K562 (cell line): ENCODE results near the gene RIMS3. TPM values are rescaled to one million over a fixed set of nuclear protein-coding genes. Genes with fewer than 3 reads are reported as not detected.
A peak's percentile ranks its signal among the peaks of the same experiment; 100 is the strongest.

ENCODE experiments used
- ASH1L ChIP-seq: fragments of 450-650 bp; IDR thresholded peaks from 2 replicates; pipeline ENCODE4 v1.6.1; 2018; ENCODE audit warnings: borderline replicate concordance, mild to moderate bottlenecking, low read depth; ENCODE audit not compliant: partially characterized antibody
- CHCHD3 ChIP-seq: fragments of 250-450 bp; sonication (Bioruptor Pico); IDR thresholded peaks from 2 replicates; pipeline ENCODE4 v2.1.2; 2022; ENCODE audit warnings: mild to moderate bottlenecking
- HDGF ChIP-seq: fragments of 450-650 bp; IDR thresholded peaks from 2 replicates; pipeline ENCODE4 v1.6.1; 2016
- MECOM ChIP-seq: fragments of 250-450 bp; sonication (Bioruptor Pico); IDR thresholded peaks from 2 replicates; pipeline ENCODE4 v1.8.0; 2022; ENCODE audit warnings: inconsistent platforms
- NR1H2 ChIP-seq: sonication (generic); formaldehyde crosslinking; IDR thresholded peaks from 2 replicates; pipeline ENCODE4 v1.4.0; 2020; ENCODE audit warnings: mild to moderate bottlenecking, missing genetic modification reagents
- PBX2 ChIP-seq, 2 experiments: IDR thresholded peaks in 1 of 2; conservative IDR thresholded peaks in 1 of 2; 2 replicates each; pipeline ENCODE4 v1.6.1; 2016; ENCODE audit warnings: low read depth in 2 of 2, mild to moderate bottlenecking in 1 of 2, missing compliant biosample characterization in 1 of 2, missing genetic modification characterization in 1 of 2, moderate library complexity in 1 of 2
- RFX1 ChIP-seq: fragments of 450-650 bp; IDR thresholded peaks from 2 replicates; pipeline ENCODE4 v1.6.1; 2016; ENCODE audit warnings: mild to moderate bottlenecking, moderate library complexity
- SMAD4 ChIP-seq: fragments of 250-450 bp; sonication (Bioruptor Pico); conservative IDR thresholded peaks from 2 replicates; pipeline ENCODE4 v1.8.0; 2021; ENCODE audit warnings: inconsistent platforms, mild to moderate bottlenecking, moderate library complexity
- ZNF121 ChIP-seq: sonication (generic); formaldehyde crosslinking; conservative IDR thresholded peaks from 2 replicates; pipeline ENCODE4 v1.8.0; 2022; ENCODE audit warnings: missing genetic modification reagents
- ZNF239 ChIP-seq: fragments of 250-450 bp; sonication (Bioruptor Pico); IDR thresholded peaks from 2 replicates; pipeline ENCODE4 v1.4.0; 2020; ENCODE audit warnings: mild to moderate bottlenecking
- ZNF347 ChIP-seq: fragments of 450-650 bp; formaldehyde crosslinking; IDR thresholded peaks from 2 replicates; pipeline ENCODE4 v1.4.0; 2020; ENCODE audit warnings: low read depth, mild to moderate bottlenecking, moderate library complexity
- ZNF518B ChIP-seq: fragments of 250-450 bp; sonication (Bioruptor Pico); IDR thresholded peaks from 2 replicates; pipeline ENCODE4 v1.5.0; 2021; ENCODE audit warnings: mild to moderate bottlenecking, moderate library complexity
- ZNF655 ChIP-seq: fragments of 250-450 bp; sonication (Bioruptor Pico); IDR thresholded peaks from 2 replicates; pipeline ENCODE4 v1.5.0; 2021
- ZSCAN32 ChIP-seq: fragments of 450-650 bp; formaldehyde crosslinking; IDR thresholded peaks from 2 replicates; pipeline ENCODE4 v1.4.0; 2020; ENCODE audit warnings: mild to moderate bottlenecking, moderate library complexity
- polyA plus RNA-seq, 8 experiments: library from polyadenylated mRNA; depleted of rRNA in 4 of 8; stranded (reverse) in 5 of 8; unstranded in 3 of 8; fragments of >200 nt; fragmentation: Nextera tagmentation in 2 of 8; fragmentation: Illumina TruSeq in 1 of 8; extraction: Ambion mirVana in 2 of 8; extraction: Trizol in 1 of 8; gene quantifications; 2 replicates each; pipeline versions ENCODE4 v1.2.1 to v1.2.3, GENCODE V29; 2011 to 2014; ENCODE audit warnings: inconsistent platforms in 1 of 8, missing spikeins in 1 of 8
- total RNA-seq, 7 experiments: library from RNA; depleted of rRNA in 6 of 7; stranded (reverse); fragments of >200 nt in 6 of 7; fragmentation: Illumina TruSeq in 2 of 7; extraction: Trizol in 2 of 7; gene quantifications; 2 replicates each; pipeline versions ENCODE4 v1.2.1 to v1.2.3, GENCODE V29; 2011 to 2021; ENCODE audit warnings: low replicate concordance in 1 of 7
- TF ChIP-seq, protein P1 (sequence below): sonication (generic); formaldehyde crosslinking; IDR thresholded peaks from 2 replicates; pipeline ENCODE4 v1.8.0; 2022; ENCODE audit warnings: mild to moderate bottlenecking, missing genetic modification reagents

Gene RIMS3
- total and polyA plus RNA-seq, 9 of the 15 experiments (the other 6 are each of a cell fraction or from before 2014, with no cell fraction given), result 0.06 to 1.2 (median 0.59) TPM

GRCh38 chr1:40691538-40692428, 26.3 kb upstream of the RIMS3 start, which contains the start of gene NFYC (continued):
- TF ChIP-seq ZNF347 (no peak), ZSCAN32 (CRISPR knock-in tag) (no peak), CHCHD3 (CRISPR knock-in tag) (no peak), ZNF121 (CRISPR knock-in tag) (no peak), SMAD4 (peak; percentile 91), NR1H2 (CRISPR knock-in tag) (peak; percentile 94; the same call in 1 of the 2 replicates), RFX1 (no peak), ZNF518B (CRISPR knock-in tag) (no peak), HDGF (no peak), ZNF239 (CRISPR knock-in tag) (0 out of 2 replicates have a peak, but pooled peaks have one; percentile 13), MECOM (CRISPR knock-in tag) (no peak), ZNF655 (CRISPR knock-in tag) (no peak), PBX2 (CRISPR knock-in tag; IDR thresholded peaks at IDR 0.05; ENCODE audit: low read depth) (no peak), PBX2 (tag; conservative IDR thresholded peaks at IDR 0.05; ENCODE audit: low read depth) (no peak), ASH1L (peak; percentile 70)
- TF ChIP-seq, protein P1, sequence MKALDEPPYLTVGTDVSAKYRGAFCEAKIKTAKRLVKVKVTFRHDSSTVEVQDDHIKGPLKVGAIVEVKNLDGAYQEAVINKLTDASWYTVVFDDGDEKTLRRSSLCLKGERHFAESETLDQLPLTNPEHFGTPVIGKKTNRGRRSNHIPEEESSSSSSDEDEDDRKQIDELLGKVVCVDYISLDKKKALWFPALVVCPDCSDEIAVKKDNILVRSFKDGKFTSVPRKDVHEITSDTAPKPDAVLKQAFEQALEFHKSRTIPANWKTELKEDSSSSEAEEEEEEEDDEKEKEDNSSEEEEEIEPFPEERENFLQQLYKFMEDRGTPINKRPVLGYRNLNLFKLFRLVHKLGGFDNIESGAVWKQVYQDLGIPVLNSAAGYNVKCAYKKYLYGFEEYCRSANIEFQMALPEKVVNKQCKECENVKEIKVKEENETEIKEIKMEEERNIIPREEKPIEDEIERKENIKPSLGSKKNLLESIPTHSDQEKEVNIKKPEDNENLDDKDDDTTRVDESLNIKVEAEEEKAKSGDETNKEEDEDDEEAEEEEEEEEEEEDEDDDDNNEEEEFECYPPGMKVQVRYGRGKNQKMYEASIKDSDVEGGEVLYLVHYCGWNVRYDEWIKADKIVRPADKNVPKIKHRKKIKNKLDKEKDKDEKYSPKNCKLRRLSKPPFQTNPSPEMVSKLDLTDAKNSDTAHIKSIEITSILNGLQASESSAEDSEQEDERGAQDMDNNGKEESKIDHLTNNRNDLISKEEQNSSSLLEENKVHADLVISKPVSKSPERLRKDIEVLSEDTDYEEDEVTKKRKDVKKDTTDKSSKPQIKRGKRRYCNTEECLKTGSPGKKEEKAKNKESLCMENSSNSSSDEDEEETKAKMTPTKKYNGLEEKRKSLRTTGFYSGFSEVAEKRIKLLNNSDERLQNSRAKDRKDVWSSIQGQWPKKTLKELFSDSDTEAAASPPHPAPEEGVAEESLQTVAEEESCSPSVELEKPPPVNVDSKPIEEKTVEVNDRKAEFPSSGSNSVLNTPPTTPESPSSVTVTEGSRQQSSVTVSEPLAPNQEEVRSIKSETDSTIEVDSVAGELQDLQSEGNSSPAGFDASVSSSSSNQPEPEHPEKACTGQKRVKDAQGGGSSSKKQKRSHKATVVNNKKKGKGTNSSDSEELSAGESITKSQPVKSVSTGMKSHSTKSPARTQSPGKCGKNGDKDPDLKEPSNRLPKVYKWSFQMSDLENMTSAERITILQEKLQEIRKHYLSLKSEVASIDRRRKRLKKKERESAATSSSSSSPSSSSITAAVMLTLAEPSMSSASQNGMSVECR, result peak; percentile 87
